ENCODE data around the gene IL13.

DNA sequence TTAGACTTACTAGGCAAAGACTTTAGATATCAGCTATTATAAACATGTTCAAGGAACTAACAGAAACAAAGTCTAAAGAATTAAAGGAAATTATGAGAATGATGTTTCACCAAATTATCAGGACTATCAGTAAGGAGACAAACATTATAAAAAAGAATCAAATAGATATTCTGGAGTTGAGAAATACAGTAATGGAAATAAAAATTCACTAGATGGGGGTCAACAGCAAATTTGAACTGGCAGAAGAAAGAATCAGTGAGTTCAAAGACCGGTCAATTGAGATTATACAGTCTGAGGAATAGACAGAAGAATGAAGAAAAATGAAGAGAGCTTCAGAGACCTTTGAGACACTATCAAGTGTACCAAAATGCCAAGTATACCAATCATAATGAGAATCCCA, 9.6 kb upstream of the IL13 start:
- TF ChIP-seq POLR2AphosphoS5 (IDR thresholded peaks at IDR 0.05; ENCODE audit: insufficient read depth, low read depth, low read length) (no peak), CTCF (IDR thresholded peaks at IDR 0.05; ENCODE audit: extremely low read depth in 1 of 2, insufficient read depth in 1 of 2, low read depth in 1 of 2, low read length in 2 of 2) (no peak), POLR2A (IDR thresholded peaks at IDR 0.05; ENCODE audit: low read depth, low read length) (no peak), EZH2 (IDR thresholded peaks at IDR 0.05; ENCODE audit: borderline replicate concordance, low read depth, low read length, severe bottlenecking) (no peak)
- TF ChIP-seq, protein P1, sequence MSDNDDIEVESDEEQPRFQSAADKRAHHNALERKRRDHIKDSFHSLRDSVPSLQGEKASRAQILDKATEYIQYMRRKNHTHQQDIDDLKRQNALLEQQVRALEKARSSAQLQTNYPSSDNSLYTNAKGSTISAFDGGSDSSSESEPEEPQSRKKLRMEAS (IDR thresholded peaks at IDR 0.05; ENCODE audit: insufficient read depth, insufficient read length) = no peak
